Measurements from ENCODE around the gene ZNF385B. TPM values are rescaled to one million over a fixed set of nuclear protein-coding genes. Genes with fewer than 3 reads are reported as not detected.

ZNF385B gene
- total and polyA plus RNA-seq, 5 experiments from 2014 or later, result not detected

DNA sequence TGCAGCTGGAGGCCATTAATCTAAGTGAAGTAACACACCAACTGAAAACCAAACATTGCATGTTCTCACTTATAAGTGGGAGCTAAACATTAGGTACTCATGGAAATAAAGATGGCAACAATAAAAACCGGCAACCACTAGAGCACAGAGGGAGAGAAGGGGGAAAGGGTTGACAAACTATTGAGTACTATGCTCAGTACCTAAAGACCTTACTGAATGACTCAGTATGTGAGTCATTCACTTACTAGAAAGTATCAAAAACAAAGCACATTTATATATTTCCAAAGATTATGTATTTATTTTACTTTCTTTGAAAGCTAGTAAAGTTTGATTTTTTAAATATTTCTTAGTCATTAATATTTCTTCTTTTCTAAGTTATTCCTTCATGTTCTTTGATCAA is 48.9 kb downstream of the ZNF385B start:
- no peak for ATAC-seq
- Mint-ChIP-seq H3K36me3 (no peaks in the 10 kb centered on the region), H3K9me3 (peaks cover 0 to 12% (median 4%) of the 10 kb centered on the region in 9 donors), H3K4me1 (no peaks in the 10 kb centered on the region), H3K4me3 (no peak overlapping the region), H3K27me3 (peaks cover 0 to 2% (median 0%) of the 10 kb centered on the region in 5 donors), H3K27ac (no peak overlapping the region)
- DNase-seq, result no peak
- POLR2A ChIA-PET, result no interaction called here

DNA sequence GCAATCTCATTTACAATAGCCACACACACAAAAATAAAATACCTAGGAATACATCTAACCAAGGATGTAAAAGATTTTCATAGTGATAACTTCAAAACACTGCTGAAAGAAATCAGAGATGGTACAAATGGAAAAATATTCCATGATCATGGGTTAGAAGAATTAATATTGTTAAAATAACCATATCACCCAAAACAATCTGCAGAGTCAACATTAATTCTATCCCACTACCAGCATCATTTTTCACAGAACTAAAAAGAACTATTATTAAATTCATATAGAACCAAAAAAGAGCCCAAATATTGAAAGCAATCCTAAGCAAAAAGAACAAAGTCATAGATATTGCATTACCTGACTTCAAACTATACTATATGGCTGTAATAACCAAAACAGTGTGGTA is 50.4 kb downstream of the ZNF385B start:
- no peak for DNase-seq

GRCh38 chr2:179809606-179810005 is 51.8 kb downstream of the ZNF385B start:
- no peak for ATAC-seq

More for the DNA sequence above, 50.4 kb downstream of the ZNF385B start:
- Mint-ChIP-seq H3K9me3 (peaks cover 0 to 12% (median 4%) of the 10 kb centered on the region in 9 donors), H3K36me3 (no peaks in the 10 kb centered on the region), H3K4me3 (no peak overlapping the region), H3K27ac (no peak overlapping the region), H3K4me1 (no peaks in the 10 kb centered on the region), H3K27me3 (peaks cover 0 to 2% (median 0%) of the 10 kb centered on the region in 5 donors)
- ATAC-seq, result no peak
- POLR2A ChIA-PET, result no interaction called here

GRCh38 chr2:179805001-179805400 is 56.4 kb downstream of the ZNF385B start:
- Mint-ChIP-seq H3K27ac (no peak overlapping the region), H3K27me3 (peaks cover 0 to 21% (median 2%) of the 10 kb centered on the region in 5 donors), H3K36me3 (no peaks in the 10 kb centered on the region), H3K9me3 (no peaks in the 10 kb centered on the region), H3K4me3 (no peak overlapping the region), H3K4me1 (no peaks in the 10 kb centered on the region)
- DNase-seq (no peak), ATAC-seq (no peak)
- POLR2A ChIA-PET, result no interaction called here

More at GRCh38 chr2:179809606-179810005, 51.8 kb downstream of the ZNF385B start:
- no peak for DNase-seq
- Mint-ChIP-seq H3K4me1 (no peaks in the 10 kb centered on the region), H3K36me3 (no peaks in the 10 kb centered on the region), H3K27ac (no peak overlapping the region), H3K4me3 (no peak overlapping the region), H3K9me3 (peaks cover 0 to 12% (median 4%) of the 10 kb centered on the region in 9 donors), H3K27me3 (peaks cover 0 to 12% (median 2%) of the 10 kb centered on the region in 5 donors)
- POLR2A ChIA-PET, result no interaction called here

DNA sequence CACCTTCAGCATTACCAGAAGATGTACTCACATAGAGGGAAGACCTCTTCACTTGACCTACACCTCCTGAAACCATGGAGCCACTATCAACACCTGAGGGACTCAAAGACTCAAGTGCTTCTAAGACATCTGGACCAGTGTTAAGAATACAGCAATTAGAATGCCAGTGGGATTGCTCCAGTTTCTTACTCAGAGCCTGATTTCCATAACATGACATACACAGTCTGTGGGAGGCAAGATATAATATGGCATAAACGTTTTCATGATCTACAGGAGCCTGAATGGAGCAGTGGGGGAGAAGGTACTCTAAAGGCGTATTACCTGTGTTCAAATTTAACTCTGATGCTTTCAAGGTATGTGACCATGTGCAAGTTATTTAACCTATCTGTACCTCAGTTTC is 57.2 kb downstream of the ZNF385B start:
- H3K4me3 Mint-ChIP-seq, result no peak overlapping the region

GRCh38 chr2:179802051-179802882 is 59.1 kb downstream of the ZNF385B start:
- Mint-ChIP-seq H3K4me1 (no peaks in the 10 kb centered on the region), H3K36me3 (no peaks in the 10 kb centered on the region), H3K27ac (no peak overlapping the region), H3K4me3 (no peak overlapping the region), H3K9me3 (no peaks in the 10 kb centered on the region), H3K27me3 (peaks cover 1 to 21% (median 7%) of the 10 kb centered on the region in 5 donors)
- POLR2A ChIA-PET, result no interaction called here
- no peak for DNase-seq
- no peak for ATAC-seq

More for the DNA sequence above, 57.2 kb downstream of the ZNF385B start:
- no peak for DNase-seq
- Mint-ChIP-seq H3K9me3 (no peaks in the 10 kb centered on the region), H3K4me1 (no peaks in the 10 kb centered on the region), H3K27ac (no peak overlapping the region), H3K27me3 (peaks cover 0 to 21% (median 2%) of the 10 kb centered on the region in 5 donors), H3K36me3 (no peaks in the 10 kb centered on the region)
- POLR2A ChIA-PET, result no interaction called here
- ATAC-seq, result no peak

DNA sequence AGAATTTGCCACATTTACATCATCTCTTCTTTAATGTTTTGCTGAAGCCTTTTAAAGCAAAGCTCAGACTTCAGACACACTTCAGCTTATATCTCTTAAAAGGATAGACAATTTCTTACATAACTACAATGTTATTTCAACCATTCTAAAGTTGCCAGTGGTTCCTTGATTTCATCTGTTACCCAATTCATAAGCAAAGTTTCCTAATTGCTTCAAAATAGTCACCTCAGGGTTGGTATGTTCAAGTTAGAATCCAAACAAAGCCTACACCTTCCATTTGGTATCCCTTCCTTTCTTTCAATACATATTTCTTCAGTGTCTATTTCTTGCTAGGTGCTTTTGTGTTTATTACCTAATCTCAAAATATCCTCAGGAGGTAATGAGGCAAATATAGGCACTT is 60.6 kb downstream of the ZNF385B start:
- ATAC-seq (no peak), DNase-seq (no peak)
- POLR2A ChIA-PET, result no interaction called here
- Mint-ChIP-seq H3K27ac (no peak overlapping the region), H3K4me3 (no peak overlapping the region), H3K4me1 (no peaks in the 10 kb centered on the region), H3K27me3 (peaks cover 1 to 21% (median 7%) of the 10 kb centered on the region in 5 donors), H3K9me3 (no peaks in the 10 kb centered on the region), H3K36me3 (no peaks in the 10 kb centered on the region)

- no peak for ATAC-seq
- no peak overlapping the region for H3K27ac Mint-ChIP-seq
- POLR2A ChIA-PET, result no interaction called here
Observed at GRCh38 chr2:179796213-179797007, 65.0 kb downstream of the ZNF385B start.

GRCh38 chr2:179793902-179794301 is 67.5 kb downstream of the ZNF385B start:
- H3K27ac Mint-ChIP-seq, result no peak overlapping the region
- no peak overlapping the region for H3K4me3 Mint-ChIP-seq
- no peaks in the 10 kb centered on the region for H3K4me1 Mint-ChIP-seq
- H3K27me3 Mint-ChIP-seq, result peaks cover 0 to 12% (median 4%) of the 10 kb centered on the region in 5 donors
- DNase-seq (no peak), ATAC-seq (no peak)
- H3K36me3 Mint-ChIP-seq, result no peaks in the 10 kb centered on the region
- POLR2A ChIA-PET, result no interaction called here
- peaks cover 0 to 2% (median 0%) of the 10 kb centered on the region in 9 donors for H3K9me3 Mint-ChIP-seq

More at GRCh38 chr2:179796213-179797007, 65.0 kb downstream of the ZNF385B start:
- no peak overlapping the region for H3K4me3 Mint-ChIP-seq
- H3K9me3 Mint-ChIP-seq, result no peaks in the 10 kb centered on the region
- no peaks in the 10 kb centered on the region for H3K4me1 Mint-ChIP-seq
- H3K36me3 Mint-ChIP-seq, result no peaks in the 10 kb centered on the region
- DNase-seq, result no peak
- H3K27me3 Mint-ChIP-seq, result peaks cover 0 to 12% (median 4%) of the 10 kb centered on the region in 5 donors

- Mint-ChIP-seq H3K36me3 (no peaks in the 10 kb centered on the region), H3K9me3 (peaks cover 0 to 2% (median 0%) of the 10 kb centered on the region in 9 donors), H3K4me1 (no peaks in the 10 kb centered on the region), H3K27me3 (peaks cover 0 to 9% (median 3%) of the 10 kb centered on the region in 5 donors), H3K27ac (no peak overlapping the region), H3K4me3 (no peak overlapping the region)
- no peak for DNase-seq
- no peak for ATAC-seq
- POLR2A ChIA-PET, result no interaction called here
Observed at GRCh38 chr2:179793238-179793637, 68.2 kb downstream of the ZNF385B start.

GRCh38 chr2:179790235-179791217 is 70.9 kb downstream of the ZNF385B start:
- ATAC-seq, result no peak
- H3K36me3 Mint-ChIP-seq, result no peaks in the 10 kb centered on the region

GRCh38 chr2:179788104-179788503 is 73.3 kb downstream of the ZNF385B start:
- POLR2A ChIA-PET, result no interaction called here
- Mint-ChIP-seq H3K27ac (no peak overlapping the region), H3K4me3 (no peak overlapping the region), H3K36me3 (no peaks in the 10 kb centered on the region), H3K27me3 (peaks cover 0 to 2% (median 0%) of the 10 kb centered on the region in 5 donors), H3K9me3 (peaks cover 0 to 12% (median 3%) of the 10 kb centered on the region in 9 donors), H3K4me1 (no peaks in the 10 kb centered on the region)
- no peak for DNase-seq
- no peak for ATAC-seq

More at GRCh38 chr2:179790235-179791217, 70.9 kb downstream of the ZNF385B start:
- H3K27me3 Mint-ChIP-seq, result peaks cover 0 to 8% (median 2%) of the 10 kb centered on the region in 5 donors
- H3K4me3 Mint-ChIP-seq, result no peak overlapping the region
- DNase-seq, result no peak
- peaks cover 0 to 2% (median 0%) of the 10 kb centered on the region in 9 donors for H3K9me3 Mint-ChIP-seq
- no peak overlapping the region for H3K27ac Mint-ChIP-seq
- POLR2A ChIA-PET, result no interaction called here
- no peaks in the 10 kb centered on the region for H3K4me1 Mint-ChIP-seq
